HG02884 (cell line): ENCODE data around the gene NFIC.
"Not testable (repeated sequence)": the region's sequence is repeated elsewhere in the genome, so short reads cannot be mapped to it uniquely, and the experiment has no call there.

Source experiments
- ATAC-seq: cut with Tn5 transposase; IDR thresholded peaks from one replicate; pipeline ENCODE4 v1.9.1; 2021; ENCODE audit warnings: mild to moderate bottlenecking, moderate library complexity; ENCODE audit not compliant: unreplicated experiment

NFIC gene

DNA sequence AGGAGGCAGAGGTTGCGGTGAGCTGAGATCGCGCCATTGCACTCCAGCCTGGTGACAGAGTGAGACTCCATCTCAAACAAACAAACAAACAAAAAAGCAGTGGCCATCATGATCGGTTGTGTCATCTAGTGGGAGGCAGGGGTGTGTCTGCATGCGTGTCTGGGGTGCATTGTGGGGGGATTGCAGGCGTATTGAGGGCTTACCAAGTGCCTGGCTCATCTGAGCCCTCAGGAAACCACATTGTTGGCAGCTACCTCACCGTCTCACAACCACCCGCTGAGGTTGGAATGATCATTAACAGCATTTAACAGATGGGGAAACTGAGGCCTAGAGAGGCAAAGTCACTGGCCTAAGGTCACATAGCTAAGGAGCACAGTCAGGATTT lies 30.5 kb downstream of the NFIC start:
- no peak for ATAC-seq

DNA sequence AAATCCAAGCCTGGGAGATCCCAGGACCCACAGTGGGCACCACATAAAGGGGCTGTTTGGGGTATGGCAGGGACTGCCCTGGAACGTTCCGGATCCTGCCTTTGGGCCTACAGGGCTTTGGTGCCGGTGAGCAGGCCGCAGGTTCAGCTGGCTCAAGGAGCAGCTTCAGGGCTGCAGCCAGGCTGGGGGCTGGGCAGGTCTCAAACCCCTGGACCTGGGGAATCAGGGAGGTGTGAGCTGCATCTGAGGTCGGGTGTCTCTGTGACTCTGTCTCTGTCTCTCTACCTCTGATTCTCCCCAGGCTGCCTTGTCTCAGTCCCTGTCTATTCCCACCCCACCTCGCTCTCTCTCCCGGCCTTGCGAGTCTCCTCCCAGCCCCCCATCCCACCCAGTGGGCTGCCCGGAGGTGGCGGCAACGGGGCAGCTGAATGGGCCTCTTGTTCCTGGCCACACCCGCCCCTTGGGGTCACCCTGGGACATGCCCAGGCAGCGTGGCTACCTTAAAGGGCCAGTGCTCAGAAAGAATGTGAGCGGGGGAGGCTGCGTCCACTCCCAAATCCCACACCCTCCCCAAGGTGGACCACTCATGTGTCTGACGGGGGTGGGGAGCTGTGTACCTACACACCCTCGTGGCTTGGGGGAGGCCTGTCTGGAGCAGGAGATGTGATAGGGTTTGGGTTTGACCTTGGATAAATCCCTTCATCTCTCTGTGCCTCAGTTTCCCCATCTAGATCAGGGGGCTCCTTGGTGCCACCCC lies 31.1 kb downstream of the NFIC start:
- no peak for ATAC-seq

DNA sequence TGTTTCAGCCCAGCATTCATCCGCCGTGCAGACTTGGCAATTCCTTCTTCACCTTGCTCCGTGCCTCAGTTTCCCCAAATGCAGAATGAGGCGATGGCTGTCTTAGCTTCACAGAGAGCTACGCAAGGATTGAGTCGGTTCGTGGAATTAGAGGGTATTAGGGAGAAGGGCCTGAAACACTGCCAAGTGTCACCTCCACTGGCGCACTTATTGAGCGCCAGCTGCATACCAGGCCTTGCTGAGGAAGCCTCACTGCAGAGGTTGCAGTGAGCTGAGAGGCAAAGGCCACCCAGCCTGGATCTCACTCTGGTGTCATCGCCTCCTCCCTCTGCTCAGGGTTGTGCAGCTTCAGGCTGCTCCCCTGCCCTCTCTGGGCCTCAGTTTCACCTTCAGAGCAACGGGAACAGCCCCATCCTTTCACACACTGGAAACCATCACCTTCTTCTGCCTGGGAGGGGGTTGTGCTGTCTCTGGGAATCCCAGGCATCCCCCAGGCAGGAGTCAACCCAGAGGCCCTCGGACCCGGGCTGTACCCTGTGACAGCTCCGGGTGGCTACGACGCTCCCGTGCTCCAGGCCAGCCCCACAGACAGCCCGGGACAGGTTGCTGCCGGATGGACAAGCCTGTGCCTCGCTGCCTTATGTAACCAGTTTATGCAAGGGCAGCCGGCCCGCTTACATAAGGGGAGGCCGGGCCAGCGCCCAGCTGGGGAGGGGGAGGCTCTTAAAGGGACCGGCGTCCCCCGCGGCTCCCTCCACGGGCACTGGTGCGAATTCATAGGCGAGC lies 31.9 kb downstream of the NFIC start:
- no peak for ATAC-seq

DNA sequence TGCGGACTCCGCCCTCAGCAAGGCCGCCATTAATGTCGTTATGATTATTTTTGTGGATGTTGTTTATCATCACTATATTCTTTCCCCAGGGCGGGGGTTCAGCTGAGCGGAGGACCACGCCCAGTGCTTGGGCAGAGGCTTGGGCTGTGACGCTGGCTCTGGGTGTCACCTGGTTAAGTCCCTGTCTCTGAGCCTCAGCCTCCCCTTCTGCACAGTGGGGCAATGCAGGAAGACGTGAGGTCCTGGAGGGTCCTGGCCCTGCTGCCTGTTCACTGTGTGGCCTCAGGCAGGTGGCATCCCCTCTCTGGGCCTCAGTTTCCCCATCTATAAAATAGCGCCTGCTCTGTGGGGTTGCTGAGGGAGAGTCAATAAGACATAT lies 32.5 kb downstream of the NFIC start:
- ATAC-seq: no peak

DNA sequence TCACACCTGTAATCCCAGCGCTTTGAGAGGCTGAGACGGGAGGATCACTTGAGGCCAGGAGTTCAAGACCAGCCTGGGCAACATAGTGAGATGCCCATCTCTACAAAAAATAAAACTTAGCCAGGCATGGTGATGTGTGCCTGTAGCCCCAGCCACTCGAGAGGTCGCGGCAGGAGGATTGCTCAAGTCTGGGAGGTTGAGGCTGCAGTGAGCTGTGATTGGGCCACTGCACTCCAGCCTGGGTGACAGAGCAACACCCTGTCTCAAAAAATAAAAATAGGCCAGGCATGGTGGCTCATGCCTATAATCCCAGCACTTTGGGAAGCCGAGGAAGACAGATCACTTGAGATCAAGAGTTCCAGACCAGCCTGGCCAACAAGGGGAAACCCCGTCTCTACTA lies 32.9 kb downstream of the NFIC start:
- ATAC-seq: not testable (repeated sequence)

DNA sequence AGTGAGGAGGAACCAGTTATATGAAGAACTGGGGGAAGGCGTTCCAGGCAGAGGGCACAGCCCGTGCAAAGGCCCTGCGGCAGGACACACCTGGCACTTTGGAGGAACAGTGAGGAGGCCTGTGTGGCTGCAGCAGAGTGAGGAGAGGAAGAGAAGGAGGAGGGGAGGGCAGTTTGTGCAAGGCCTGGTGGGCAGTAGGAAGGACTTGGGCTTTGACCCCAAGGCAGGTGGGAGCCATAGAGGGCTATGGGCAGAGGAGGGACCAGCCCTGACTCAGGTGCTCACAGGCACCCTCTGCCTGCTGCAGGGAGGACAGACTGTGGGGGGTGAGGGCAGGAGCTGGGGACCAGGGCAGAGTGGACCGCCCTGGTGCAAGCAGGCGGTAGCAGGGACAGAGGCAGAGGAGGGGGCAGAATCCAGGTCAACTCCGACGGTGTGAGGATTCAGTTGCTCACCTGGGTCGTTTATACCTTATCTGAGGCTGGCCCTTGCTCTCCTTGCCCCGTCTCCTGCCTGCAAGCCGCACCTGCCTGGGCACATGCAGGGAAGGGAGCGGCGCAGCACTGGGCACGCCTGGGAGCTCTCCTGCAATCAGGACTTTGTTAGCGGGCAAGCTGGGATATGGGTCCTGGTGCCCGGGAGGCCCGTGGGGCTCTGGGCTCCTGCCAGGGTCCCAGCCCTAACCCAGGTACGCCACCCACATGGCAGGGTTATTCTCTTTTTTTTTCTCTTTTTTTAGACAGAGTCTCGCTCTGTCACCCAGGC lies 34.8 kb downstream of the NFIC start:
- no peak for ATAC-seq

DNA sequence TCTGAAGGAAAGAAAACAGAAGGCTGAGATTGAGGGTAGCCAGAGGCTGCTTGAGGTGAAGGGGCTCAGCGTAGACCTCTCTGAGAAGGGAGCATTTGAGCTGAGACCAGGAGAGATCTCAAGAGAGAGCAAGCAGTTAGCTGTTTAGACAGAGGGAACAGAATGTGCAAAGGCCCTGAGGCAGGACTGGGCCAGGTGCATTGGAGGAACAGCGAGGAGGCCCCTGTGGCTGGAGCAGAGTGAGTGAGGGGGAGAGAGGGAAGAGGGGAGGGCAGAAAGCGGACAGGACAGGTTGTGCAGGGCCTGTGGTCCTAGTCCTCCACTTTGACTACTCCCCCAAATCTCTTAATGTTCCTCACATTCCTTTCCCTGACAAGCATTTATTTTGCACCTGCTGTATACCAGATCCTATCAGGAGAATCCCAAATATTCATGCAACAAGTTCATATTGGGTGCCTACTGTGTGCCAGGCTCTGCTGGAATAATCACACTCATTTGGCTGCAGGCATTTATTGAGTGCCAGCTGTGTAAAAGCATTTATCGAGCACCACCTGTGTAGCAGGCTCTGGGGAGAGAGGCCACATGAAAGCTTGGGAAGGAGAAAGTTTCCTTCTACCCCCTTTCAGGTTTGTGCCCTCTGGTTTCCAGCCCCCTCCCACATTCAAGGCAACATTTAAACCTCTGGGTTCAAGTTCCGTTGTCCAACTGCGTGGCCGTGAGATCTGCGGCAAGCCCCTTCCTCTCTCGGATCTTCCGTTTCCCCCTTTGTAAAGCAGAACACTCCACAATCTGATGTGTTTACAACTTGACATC lies 36.5 kb downstream of the NFIC start:
- no peak for ATAC-seq

DNA sequence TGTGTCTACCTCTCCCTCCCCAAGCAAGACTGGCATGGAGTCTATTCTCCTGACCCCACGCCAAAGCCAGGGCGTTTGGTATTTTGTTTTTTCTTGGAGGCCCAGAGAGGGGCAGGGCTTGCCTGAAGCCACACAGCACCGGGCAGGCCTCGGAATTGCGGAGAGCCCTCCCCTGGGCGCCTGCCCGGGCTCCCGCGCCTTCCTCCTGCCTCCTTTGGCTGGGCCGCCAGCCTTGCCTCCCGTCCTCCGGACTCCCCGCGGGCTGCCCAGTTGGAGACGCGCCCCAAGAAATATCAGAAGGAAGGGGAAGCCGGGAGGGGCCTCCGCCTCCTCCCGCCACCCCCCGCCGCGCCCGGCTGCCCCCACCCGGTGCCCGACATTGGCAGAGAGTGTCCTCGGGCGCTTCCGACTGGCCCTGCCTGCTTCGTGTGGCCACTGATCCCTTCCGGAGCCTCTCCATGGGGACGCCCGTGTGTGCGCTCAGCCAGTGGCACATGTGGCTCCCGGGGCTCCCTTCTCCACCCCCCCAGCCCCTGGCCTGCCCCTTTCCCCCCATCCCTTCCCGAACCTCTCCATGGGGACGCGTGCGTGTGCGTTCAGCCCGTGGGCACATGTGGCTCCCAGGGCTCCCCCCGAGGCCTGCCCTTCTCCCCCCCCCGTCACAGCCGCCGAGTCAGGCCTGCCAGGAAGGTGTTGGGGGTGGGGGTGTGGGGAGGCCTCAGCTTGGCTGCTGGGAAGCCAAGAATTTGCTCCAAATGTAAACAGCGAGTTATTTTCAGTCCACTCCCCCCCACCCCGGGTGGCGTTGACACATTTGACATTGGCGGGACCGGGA lies 37.3 kb downstream of the NFIC start:
- no peak for ATAC-seq

DNA sequence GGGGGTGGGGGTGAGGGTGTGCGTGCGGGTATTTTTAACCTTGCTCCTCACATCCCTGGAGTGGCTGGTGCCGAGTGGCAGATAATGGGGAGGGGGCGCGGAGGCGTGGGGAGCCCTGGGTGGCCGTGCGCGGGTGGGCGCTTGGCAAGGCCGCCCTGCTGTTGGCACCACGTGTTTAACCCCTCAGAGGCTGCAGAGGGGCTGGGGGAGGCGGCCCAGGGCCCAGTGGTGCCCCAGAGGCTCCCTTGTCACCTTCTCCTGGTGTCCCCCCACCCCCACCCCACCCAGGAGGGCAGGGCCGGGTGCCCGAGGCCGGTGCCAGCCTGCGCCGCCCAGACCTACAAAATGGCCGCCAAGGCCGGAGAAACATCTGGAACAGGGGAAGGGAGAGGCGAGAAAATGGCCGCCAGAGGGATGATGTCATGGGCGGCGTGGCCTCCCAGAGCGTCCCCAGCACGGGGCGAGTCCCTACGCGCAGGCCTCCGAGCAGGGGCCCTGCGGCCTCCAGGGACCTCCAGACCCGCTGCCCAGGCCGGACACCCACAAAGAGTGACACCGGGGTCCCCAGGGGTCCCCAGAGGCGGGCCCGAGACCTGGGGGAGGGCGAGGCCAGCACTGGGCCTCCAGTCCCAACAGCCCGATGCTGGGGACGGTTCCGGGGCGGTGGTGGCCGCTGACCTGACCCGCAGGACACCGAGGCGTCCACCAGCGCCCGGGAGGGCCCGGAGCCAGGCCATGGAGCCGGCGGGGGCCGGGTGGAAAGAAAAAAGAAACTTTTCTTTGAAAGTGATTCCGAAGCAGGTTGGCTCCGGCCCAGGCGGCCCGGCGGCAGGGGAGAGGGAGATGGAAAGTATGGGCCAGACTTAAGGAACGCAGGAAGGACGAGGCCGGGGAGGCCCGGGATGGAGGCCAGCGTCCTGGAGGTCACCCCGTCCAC lies 38.2 kb downstream of the NFIC start:
- no peak for ATAC-seq

DNA sequence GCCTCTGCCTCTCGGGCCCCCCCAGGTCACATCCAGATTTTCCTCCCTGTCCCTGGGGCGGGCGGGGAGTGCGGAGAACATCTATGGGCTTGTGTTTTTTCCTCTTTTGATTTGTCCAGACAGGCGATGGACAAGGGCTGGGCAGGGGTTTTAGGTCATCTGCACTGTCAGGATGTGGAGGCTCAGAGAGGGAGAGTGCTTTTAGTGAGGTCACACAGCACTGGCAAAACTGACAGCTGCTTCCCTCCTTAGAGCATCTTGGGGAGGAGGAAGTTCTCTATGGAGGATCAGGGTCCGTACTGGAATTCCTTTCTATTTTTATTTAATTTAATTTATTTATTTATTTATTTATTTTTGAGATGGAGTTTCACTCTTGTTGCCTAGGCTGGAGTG lies 38.9 kb downstream of the NFIC start:
- no peak for ATAC-seq

DNA sequence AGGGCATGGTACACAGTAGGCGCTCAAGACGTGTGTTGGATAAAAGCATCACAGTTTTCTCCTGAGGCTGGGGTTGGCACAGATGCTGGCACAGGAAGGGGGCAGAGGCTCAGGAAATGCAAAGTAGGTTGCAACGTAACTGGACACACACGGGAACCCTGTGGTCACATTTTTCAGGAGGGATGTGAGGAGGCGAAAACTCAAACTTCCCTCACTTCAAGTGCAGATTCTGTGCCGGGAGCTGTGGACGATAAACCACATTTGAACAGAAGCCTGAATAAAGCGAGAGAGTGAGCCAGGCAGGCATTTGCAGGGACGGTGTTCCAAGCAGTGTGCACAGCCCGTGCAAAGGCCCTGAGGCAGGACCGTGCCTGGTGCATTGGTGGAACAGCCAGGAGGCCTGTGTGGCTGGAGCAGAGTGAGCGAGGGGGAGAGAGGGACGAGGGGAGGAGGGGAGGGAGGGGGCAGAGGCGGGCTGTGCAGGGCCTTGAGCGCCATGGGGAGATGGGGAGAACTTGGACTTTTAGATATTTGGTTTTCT lies 40.3 kb downstream of the NFIC start:
- no peak for ATAC-seq

DNA sequence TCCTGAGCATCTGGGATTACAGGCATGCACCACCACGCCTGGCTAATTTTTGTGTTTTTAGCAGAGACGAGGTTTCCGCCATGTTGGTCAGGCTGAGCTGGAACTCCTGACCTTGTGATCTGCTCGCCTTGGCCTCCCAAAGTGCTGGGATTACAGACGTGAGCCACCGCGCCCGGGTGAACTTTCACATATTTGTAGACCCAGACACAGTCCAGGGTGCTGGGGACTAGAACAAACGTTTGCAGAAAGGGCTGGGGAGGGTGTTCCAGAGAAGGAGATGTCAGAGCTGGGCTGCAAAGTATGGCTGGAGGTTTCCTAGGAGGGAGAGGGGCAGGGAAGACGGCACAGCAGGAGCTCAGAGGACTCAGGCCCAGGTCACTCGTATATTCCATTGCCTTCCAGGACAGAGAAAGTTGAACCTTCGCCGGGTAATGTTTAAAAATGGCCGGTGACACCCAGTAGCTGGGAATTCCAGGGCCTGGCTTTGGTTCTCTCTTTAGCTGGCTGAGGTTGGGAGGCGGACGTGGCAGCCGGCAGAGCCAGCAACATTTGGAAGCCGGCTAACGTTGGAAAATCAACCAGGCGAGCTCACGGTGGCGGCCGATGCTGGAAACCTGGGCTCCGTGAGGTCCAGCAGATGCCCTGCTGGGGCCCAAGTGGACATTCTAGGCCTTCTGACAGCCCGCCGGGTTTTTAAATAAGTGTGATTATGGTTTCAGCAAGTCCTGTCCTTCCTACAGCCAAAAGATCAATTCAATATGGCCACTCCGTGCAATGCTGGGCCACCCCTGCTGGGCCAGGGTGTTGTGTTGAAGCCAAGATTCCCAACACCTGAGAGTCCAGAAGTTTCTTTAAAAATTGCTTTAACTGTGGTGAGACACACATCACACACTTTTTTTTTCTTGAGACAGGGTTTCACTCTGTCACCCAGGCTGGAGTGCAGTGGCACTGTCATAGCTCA lies 41.5 kb downstream of the NFIC start:
- no peak for ATAC-seq

DNA sequence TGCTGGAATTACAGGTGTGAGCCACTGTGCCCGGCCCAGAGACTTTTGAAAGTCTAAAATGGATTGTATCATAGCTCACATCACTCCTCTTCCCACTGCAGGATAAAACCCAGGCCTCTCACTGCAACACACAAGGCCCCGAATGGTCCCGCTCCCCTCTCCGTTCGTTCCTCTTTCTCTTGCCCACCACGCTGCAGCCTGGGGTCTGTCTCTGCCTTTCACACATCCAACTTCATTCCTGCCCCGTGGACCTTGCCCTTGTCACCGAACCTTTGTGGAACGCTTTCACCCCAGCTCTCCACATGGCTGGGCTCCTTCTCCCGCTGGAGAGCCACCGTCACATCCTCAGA lies 42.6 kb downstream of the NFIC start:
- no peak for ATAC-seq

DNA sequence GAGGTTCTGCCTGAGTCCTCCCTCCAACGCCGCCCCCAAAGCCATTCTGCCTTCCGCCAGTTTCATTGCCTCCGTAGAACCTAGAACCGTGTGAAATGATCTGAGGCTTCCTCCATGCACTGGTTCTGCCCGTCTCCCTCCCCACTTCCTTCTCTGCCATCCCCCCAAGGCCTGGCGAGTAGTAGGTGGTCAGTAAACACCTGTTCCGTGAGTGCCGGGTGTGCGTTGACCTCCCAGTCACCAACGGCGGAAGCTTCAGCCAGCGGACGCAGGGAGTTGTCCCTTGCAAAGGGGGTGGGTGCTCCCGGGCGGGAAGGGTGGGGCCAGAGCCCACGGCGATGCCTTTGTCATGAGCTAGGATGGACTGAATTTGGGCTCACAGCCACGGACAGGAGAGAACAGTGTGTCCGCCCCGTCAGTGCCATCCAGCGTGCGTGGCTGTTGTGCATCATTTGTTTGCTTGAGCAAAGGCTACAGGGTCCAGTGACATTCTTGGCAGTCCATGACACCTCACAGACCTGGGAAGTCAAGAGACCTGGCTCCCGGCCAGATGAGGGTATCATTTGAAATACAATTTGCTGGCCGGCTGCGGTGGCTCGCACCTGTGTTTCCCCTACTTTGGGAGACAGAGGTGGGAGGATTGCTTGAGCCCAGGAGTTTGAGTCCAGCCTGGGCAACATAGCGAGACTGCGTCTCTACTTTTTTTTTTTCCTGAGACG lies 43.1 kb downstream of the NFIC start:
- no peak for ATAC-seq

DNA sequence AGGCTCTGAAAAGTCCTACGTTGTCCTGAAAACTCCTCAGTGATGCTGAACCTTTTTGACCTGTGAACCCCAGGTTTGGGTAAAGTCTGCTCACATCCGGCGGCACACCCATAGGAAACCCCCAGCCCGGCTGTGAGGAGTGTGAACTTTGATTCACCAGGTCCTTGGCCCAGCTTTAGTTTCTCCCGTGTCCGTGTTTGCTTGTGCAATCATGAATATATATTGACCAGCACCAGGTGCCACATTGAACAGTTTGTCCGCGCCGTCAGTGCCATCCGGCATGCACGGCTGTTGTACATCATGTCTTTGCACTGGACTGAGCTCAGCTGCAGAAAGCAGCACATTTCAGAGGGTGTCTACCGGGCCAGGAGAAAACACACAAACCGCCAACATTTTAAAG lies 45.3 kb downstream of the NFIC start:
- ATAC-seq: no peak

DNA sequence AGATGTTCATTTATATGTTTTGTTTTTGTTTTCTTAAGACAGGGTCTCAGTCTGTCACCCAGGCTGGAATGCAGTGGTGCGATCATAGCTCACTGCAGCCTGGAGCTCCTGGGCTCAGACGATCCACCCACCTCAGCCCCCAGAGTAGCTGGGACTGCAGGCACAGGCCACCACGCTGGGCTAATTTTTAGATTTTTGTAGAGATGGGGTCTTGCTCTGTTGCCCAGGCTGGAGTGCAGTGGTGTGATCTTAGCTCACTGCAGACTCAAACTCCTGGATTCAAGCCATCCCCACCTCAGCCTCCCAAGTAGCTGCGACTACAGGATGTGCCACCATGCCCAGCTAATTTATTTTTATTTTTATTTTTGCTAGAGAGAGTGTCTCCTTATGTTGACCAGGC lies 45.7 kb downstream of the NFIC start:
- ATAC-seq: no peak

DNA sequence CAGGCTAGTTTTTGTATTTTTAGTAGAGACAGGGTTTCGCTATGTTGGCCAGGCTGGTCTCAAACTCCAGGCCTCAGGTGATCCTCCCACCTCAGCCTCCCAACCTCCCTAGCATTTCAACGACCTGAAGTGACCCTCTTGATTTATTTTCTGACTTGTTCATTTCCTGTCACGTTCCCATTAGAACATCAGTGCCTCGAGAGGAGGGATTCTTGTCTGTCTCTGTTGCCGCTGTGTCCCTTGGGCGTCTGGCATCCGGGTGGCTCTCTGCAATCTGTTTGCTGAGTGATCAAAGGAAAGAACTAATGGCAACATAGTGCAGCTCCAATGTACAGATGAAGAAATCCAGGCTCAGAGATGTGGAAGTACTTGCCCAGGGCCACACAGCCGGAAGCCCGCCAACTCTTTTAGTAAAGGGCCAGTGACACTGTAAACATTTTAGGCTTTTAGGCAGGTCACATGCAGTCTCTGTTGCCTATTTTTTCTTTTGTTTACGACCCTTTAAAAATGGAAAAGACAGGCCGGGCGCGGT lies 47.5 kb downstream of the NFIC start:
- ATAC-seq: no peak
